CD4-positive, alpha-beta T cell treated with Interferon gamma for 1 hour (primary cell): ENCODE measurements around the gene LIPC.

ENCODE experiments used
- DNase-seq: peaks from one replicate; pipeline ENCODE4 v3.0.0-alpha.2; 2020

The LIPC gene

GRCh38 chr15:58459560-58459959, 27.8 kb downstream of the LIPC start:
- DNase-seq: no peak

GRCh38 chr15:58460116-58460790, 28.5 kb downstream of the LIPC start:
- no peak for DNase-seq

GRCh38 chr15:58460872-58461271, 29.1 kb downstream of the LIPC start:
- no peak for DNase-seq

- DNase-seq: no peak
Measured at GRCh38 chr15:58462547-58462946, 30.8 kb downstream of the LIPC start.

- no peak for DNase-seq
Measured at GRCh38 chr15:58462973-58463663, 31.3 kb downstream of the LIPC start.

- no peak for DNase-seq
Measured at GRCh38 chr15:58463815-58464650, 32.2 kb downstream of the LIPC start.

GRCh38 chr15:58465070-58465469, 33.3 kb downstream of the LIPC start:
- DNase-seq: no peak

GRCh38 chr15:58465866-58466517, 34.2 kb downstream of the LIPC start:
- no peak for DNase-seq

- DNase-seq: no peak
Measured at GRCh38 chr15:58466566-58466965, 34.8 kb downstream of the LIPC start.

GRCh38 chr15:58467121-58467721, 35.4 kb downstream of the LIPC start:
- DNase-seq: no peak

- DNase-seq: no peak
Measured at GRCh38 chr15:58467722-58468423, 36.1 kb downstream of the LIPC start.

GRCh38 chr15:58469432-58470353, 37.9 kb downstream of the LIPC start:
- no peak for DNase-seq

- no peak for DNase-seq
Measured at GRCh38 chr15:58471348-58471747, 39.6 kb downstream of the LIPC start.

- DNase-seq: no peak
Measured at GRCh38 chr15:58472221-58472620, 40.4 kb downstream of the LIPC start.

GRCh38 chr15:58472821-58473581, 41.2 kb downstream of the LIPC start:
- DNase-seq: peak; percentile 36

- no peak for DNase-seq
Measured at GRCh38 chr15:58473724-58474123, 41.9 kb downstream of the LIPC start.

GRCh38 chr15:58474741-58475323, 43.0 kb downstream of the LIPC start:
- no peak for DNase-seq

- no peak for DNase-seq
Measured at GRCh38 chr15:58475573-58476524, 44.1 kb downstream of the LIPC start.
